Natural killer cell (primary cell): ENCODE measurements around the gene TEAD4. TPM values are rescaled to one million over a fixed set of nuclear protein-coding genes. Genes with fewer than 3 reads are reported as not detected.

Experiments
- ATAC-seq, 3 donors: fragments of 150-1000 bp in 2 of 3; fragments of 200-7000 bp in 1 of 3; cut with Tn5 transposase; 1 replicate in 1 of 3; 2 replicates in 2 of 3; pipeline ENCODE4 v1.10.0; 2021; ENCODE audit warnings: mild to moderate bottlenecking in 2 of 3, moderate library complexity in 2 of 3
- DNase-seq, 2 donors: peaks; one replicate each; pipeline versions ENCODE4 v3.0.0 to v3.0.0-alpha.2; 2013 to 2021; ENCODE audit warnings: mixed read lengths in 1 of 2
- H3K27ac ChIP-seq: one replicate; pipeline ENCODE4 v1.5.1; 2013; ENCODE audit warnings: mild to moderate bottlenecking, low read length
- H3K27me3 ChIP-seq: one replicate; pipeline ENCODE4 v1.6.1; 2013; ENCODE audit warnings: low read length; ENCODE audit not compliant: control insufficient read depth, insufficient read depth
- H3K36me3 ChIP-seq: one replicate; pipeline ENCODE4 v1.6.1; 2013; ENCODE audit warnings: low read length; ENCODE audit not compliant: control insufficient read depth, insufficient read depth
- H3K4me1 ChIP-seq: one replicate; pipeline ENCODE4 v1.6.1; 2013; ENCODE audit warnings: low read length; ENCODE audit not compliant: control insufficient read depth, insufficient read depth
- H3K4me3 ChIP-seq: one replicate; pipeline ENCODE4 v1.5.1; 2013; ENCODE audit warnings: low read length
- H3K9me3 ChIP-seq: one replicate; pipeline ENCODE4 v1.6.1; 2013; ENCODE audit warnings: low read length; ENCODE audit not compliant: control insufficient read depth, insufficient read depth
- H3K27ac Mint-ChIP-seq, 2 donors: one replicate each; pipeline ENCODE4 v1.8.0; 2022; ENCODE audit warnings: mild to moderate bottlenecking in 2 of 2, mixed read lengths in 2 of 2, moderate library complexity in 1 of 2
- H3K27me3 Mint-ChIP-seq, 2 donors: one replicate each; pipeline ENCODE4 v1.8.0; 2022; ENCODE audit warnings: low read depth in 2 of 2, mixed read lengths in 2 of 2
- H3K36me3 Mint-ChIP-seq: one replicate; pipeline ENCODE4 v1.8.0; 2022; ENCODE audit warnings: mixed read lengths
- H3K4me1 Mint-ChIP-seq, 2 donors: one replicate each; pipeline ENCODE4 v1.8.0; 2022; ENCODE audit warnings: mixed read lengths in 2 of 2
- H3K4me3 Mint-ChIP-seq: one replicate; pipeline ENCODE4 v1.8.0; 2022; ENCODE audit warnings: mild to moderate bottlenecking, moderate library complexity, mixed read lengths
- H3K9me3 Mint-ChIP-seq, 2 donors: one replicate each; pipeline ENCODE4 v1.8.0; 2022; ENCODE audit warnings: mixed read lengths in 2 of 2
- CTCF ChIP-seq: fragments of 200-600 bp; IDR thresholded peaks from one replicate; pipeline ENCODE4 v1.8.0; 2022; ENCODE audit warnings: antibody characterized with exemption
- WGBS: methylation state at CpG from one replicate; pipeline ENCODE4 v1.1.7; 2013; ENCODE audit warnings: missing lambda C conversion rate; ENCODE audit not compliant: insufficient coverage; 5-methylcytosine and 5-hydroxymethylcytosine counted together
- intact Hi-C: fragments of 100-400 bp; cut with micrococcal nuclease; formaldehyde crosslinking; loops from one replicate; pipeline ENCODE4 v1.14.2; 2022
- total RNA-seq, 4 donors: library from RNA; stranded (reverse); fragments of 120-200 nt in 1 of 4; gene quantifications; one replicate each; pipeline versions ENCODE4 v1.2.3 to v1.2.4, GENCODE V29; 2013 to 2022

TEAD4 gene
- total RNA-seq, 3 donors from 2014 or later (not counting 1 experiment from before 2014, with no cell fraction given) = not detected

GRCh38 chr12:3071107-3071506 is 111.9 kb downstream of the TEAD4 start:
- peaks cover 2% of the 10 kb centered on the region for H3K4me1 ChIP-seq
- 97% methylated on average over 8 of the region's 8 CpGs for WGBS
- intact Hi-C loops = no loop called here
- H3K27ac Mint-ChIP-seq = no peak overlapping the region
- no peak for TF ChIP-seq CTCF
- H3K9me3 ChIP-seq = no peaks in the 10 kb centered on the region
- no peaks in the 10 kb centered on the region for H3K36me3 ChIP-seq
- no peak overlapping the region for H3K27ac ChIP-seq
- no peaks in the 10 kb centered on the region for H3K9me3 Mint-ChIP-seq
- ATAC-seq (no peak), DNase-seq (no peak)
- H3K27me3 ChIP-seq = peaks cover 3% of the 10 kb centered on the region
- no peaks in the 10 kb centered on the region for H3K4me1 Mint-ChIP-seq
- no peak overlapping the region for H3K4me3 Mint-ChIP-seq
- H3K4me3 ChIP-seq = no peak overlapping the region
- peaks cover 18 to 21% of the 10 kb centered on the region in 2 donors for H3K27me3 Mint-ChIP-seq
- H3K36me3 Mint-ChIP-seq = no peaks in the 10 kb centered on the region

- WGBS = 95% methylated on average over 25 of the region's 25 CpGs
- peaks cover 15 to 21% of the 10 kb centered on the region in 2 donors for H3K27me3 Mint-ChIP-seq
- Histone ChIP-seq H3K27ac (no peak overlapping the region), H3K36me3 (no peaks in the 10 kb centered on the region), H3K27me3 (peaks cover 3% of the 10 kb centered on the region), H3K9me3 (no peaks in the 10 kb centered on the region), H3K4me1 (peaks cover 8% of the 10 kb centered on the region), H3K4me3 (no peak overlapping the region)
- TF ChIP-seq CTCF = no peak
- no peaks in the 10 kb centered on the region for H3K36me3 Mint-ChIP-seq
- H3K9me3 Mint-ChIP-seq = no peaks in the 10 kb centered on the region
- intact Hi-C loops = no loop called here
- DNase-seq = no peak
- peaks cover 0 to 3% of the 10 kb centered on the region in 2 donors for H3K4me1 Mint-ChIP-seq
- no peak overlapping the region for H3K27ac Mint-ChIP-seq
- H3K4me3 Mint-ChIP-seq = no peak overlapping the region
- no peak for ATAC-seq
These were observed 112.5 kb downstream of the TEAD4 start for GRCh38 chr12:3071710-3072109.

- Mint-ChIP-seq H3K4me1 (peaks cover 0 to 12% of the 10 kb centered on the region in 2 donors), H3K4me3 (no peak overlapping the region), H3K36me3 (no peaks in the 10 kb centered on the region), H3K27ac (no peak overlapping the region), H3K9me3 (no peaks in the 10 kb centered on the region), H3K27me3 (peaks cover 15 to 21% of the 10 kb centered on the region in 2 donors)
- ATAC-seq (peak; percentile 54 to 68 (median 60)), DNase-seq (peak; percentile 73 to 91)
- intact Hi-C loops = loop anchor here (1.0 kb wide), 1 partner anchor 202 kb away; no protein-coding TSS in a partner anchor
- WGBS = 14% methylated on average over 13 of the region's 13 CpGs
- Histone ChIP-seq H3K9me3 (no peaks in the 10 kb centered on the region), H3K4me3 (no peak overlapping the region), H3K36me3 (no peaks in the 10 kb centered on the region), H3K27ac (no peak overlapping the region), H3K27me3 (peaks cover 3% of the 10 kb centered on the region), H3K4me1 (peaks cover 14% of the 10 kb centered on the region)
- peak; percentile 97 for TF ChIP-seq CTCF
These were observed 114.4 kb downstream of the TEAD4 start for GRCh38 chr12:3073438-3074250.
